GM19099 (cell line): ENCODE results near the gene FABP7.

Source experiments
- POLR2A ChIP-seq: IDR thresholded peaks from 3 replicates; pipeline ENCODE4 v1.6.1; 2011; ENCODE audit warnings: low read depth; ENCODE audit not compliant: insufficient read length; ENCODE audit errors: extremely low read depth

Gene FABP7

DNA sequence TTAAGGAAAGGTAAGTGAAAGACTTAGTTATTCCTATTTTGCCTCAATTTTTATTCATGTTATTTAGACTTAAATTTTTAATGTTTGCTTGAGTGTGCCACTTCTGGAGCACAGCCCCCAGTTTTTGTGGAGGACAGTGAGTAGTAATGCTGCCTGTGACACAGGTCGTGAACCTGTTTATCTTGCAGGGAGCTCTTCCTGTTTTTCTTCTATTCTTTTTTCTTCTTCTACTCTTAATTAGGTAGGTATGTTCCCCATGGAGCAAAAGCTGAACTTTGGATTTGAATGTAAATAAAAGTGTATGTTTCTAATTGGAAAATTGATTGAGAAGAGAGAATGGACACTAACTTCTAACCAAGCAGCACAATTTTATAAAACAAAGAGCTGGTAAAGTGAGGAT is 21.9 kb downstream of the FABP7 start:
- TF ChIP-seq POLR2A: no peak

DNA sequence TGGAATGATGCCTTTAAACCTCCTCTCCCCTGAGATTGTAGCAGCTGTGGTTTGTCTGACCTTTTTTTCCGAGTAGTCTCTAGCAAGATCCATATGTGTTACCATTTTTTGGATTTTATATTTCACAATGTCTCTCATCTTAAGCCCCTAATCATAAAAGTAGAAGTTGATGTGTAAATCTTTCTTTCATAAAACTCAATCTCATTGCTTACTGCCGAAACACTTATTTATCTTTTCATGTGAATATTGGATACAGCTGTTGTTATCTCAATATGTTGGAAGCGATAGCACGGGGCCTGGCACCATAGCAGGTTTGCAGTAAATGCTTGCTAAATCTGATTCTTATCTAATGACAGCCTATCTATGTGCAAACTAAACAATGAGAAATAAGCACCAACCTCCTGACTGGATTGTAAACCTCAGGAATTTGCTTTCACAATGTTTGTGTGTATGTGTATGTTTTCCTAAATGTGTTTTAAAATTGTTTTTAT is 23.7 kb downstream of the FABP7 start:
- TF ChIP-seq POLR2A: no peak

DNA sequence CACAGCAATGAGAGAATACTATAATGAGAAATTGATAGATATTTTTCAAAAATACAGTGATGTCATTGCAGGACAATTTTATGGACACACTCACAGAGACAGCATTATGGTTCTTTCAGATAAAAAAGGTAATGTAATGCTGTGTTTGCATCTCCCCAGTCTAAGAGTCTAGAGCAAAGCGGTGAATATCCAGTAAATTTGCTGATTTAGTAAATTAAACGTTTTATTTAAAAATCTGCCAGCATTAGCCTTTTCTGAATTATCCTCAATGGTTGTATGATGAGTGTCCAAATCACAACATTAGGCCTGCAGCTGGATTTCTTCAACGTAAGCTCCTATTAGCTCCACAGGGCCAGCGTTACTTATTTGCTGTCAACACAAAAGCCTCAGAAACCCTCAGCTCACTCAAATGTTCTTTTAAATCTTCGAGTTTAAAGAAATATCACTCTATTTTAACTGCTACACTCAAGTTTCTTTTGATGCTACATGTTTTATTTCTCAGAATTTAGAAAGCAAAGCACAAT is 25.5 kb downstream of the FABP7 start:
- TF ChIP-seq POLR2A: no peak

DNA sequence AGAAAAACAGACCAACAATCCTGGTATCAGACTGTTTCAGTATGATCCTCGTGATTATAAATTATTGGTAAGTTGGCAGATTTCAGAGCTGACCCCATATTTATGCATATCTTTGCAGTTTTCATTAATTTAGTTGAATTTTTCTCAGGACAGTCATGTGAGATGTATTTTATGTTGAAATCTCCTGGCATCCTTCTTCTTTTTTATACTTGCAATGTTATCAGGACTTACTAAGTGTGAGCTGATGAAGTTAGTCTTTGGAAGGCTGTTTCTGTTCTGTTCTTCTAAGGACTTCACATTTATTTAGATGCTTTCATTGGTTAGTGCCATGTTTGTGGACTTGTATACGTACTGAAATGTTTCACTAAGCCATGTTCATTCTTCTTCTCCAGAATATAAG is 26.8 kb downstream of the FABP7 start:
- no peak for TF ChIP-seq POLR2A

DNA sequence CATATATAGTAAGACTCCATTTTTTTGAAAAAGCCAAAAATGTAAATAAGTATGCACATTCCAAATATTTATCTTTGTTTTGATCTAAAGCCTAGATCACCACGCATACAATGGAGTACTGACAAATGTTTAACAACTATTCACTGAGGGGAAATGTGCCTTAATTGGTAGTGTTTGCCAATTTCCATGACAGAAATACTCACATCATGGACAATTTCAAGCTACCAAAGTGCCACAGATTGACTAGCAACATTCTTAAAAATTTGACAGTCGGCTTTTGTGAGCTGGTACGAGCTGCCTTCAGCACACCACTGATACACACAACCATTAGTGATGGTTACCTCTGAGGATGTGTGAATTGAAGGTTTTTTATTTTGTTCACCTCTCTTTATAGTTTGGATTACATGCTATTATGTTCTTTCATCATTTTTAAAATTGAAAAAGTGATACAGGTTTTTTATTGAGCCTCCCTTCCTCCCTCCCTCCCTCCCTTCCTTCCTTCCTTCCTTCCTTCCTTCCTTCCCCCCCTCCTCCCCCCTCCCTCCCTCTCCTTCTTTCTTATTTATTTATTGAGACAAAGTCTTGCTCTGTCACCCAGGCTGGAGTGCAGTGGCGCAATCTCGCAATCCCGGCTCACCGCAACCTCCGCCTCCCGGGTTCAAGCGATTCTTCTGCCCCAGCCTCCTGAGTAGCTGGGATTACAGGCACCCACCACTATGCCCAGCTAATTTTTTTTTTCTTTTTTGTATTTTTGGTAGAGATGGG is 28.8 kb downstream of the FABP7 start:
- no peak for TF ChIP-seq POLR2A

DNA sequence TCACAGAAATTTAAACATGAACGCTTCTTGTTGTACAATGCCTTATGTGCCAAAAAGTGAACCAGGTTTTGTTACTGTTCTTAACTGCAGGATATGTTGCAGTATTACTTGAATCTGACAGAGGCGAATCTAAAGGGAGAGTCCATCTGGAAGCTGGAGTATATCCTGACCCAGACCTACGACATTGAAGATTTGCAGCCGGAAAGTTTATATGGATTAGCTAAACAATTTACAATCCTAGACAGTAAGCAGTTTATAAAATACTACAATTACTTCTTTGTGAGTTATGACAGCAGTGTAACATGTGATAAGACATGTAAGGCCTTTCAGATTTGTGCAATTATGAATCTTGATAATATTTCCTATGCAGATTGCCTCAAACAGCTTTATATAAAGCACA is 29.5 kb downstream of the FABP7 start:
- no peak for TF ChIP-seq POLR2A

DNA sequence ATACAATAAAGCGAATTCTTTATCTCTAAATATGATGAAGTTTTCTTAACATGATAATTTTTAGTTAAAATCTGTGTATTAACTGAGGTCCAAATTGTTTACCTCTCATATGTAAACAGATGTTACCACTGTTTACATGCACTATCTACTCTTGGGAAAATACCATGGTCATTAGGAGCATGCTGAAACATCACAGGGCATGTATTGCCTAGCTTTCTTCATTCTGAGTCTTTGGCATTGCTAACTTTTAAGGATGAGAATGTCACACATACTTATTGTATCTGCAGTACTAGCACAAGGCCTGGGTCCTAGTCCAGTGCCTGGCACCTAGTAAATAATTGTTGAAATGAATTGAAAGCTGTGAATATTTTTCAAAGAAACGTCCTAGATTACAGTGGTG is 30.2 kb downstream of the FABP7 start:
- TF ChIP-seq POLR2A: no peak

DNA sequence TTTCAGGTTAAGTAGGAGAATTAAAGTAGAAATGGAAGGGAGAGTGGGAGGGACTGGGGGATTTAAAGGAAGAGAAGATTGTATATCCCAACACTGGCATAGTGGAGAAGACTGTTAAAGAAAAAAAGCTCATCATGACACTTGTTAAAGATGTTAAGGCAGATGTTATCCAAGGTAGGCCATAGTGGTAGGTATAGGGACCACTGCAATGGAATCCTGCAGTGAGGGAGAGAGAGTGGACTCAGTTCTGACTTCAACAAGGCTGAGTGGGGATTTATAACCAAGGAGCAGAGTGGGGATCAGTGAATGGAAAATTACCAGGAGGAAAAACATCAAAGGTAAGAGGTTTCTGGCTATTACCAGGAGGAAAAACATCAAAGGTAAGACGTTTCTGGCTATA is 30.7 kb downstream of the FABP7 start:
- TF ChIP-seq POLR2A: no peak

DNA sequence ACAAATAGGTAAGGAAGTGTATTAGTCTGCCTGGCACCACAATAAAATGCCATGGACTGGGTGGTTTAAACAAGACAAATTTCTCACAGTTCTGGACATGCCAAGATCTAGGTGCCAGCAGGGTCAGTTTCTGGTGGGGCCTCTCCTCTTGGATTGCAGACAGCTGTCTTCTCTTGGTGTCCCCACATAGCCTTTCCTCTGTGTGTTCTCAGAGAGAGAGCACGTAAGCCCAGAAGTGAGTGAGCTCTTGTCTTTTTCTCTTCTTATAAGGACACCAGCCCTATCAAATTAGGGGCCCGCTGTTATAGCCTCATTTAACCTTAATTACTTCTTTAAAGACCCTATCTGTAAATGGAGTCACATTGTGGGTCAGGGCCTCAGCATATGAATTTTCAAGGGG is 37.8 kb downstream of the FABP7 start:
- no peak for TF ChIP-seq POLR2A

DNA sequence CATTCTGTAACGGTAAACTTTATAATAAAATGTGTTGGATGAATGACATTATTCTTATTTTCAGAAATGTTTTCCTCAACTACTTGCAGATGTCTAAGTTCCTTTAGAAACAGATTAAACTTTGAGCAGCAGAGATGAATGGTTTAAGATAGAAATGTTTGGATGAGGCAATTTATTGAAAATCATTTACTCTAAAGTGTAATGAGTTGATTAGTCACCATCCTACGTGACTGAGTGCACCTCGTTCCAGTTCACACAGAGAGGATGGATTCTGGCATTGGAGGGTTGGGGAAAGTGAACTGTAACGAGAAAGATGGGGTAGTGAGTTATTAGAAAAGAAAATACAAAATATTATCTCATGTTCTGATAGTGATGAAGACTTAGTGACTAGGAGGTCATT is 38.2 kb downstream of the FABP7 start:
- no peak for TF ChIP-seq POLR2A

DNA sequence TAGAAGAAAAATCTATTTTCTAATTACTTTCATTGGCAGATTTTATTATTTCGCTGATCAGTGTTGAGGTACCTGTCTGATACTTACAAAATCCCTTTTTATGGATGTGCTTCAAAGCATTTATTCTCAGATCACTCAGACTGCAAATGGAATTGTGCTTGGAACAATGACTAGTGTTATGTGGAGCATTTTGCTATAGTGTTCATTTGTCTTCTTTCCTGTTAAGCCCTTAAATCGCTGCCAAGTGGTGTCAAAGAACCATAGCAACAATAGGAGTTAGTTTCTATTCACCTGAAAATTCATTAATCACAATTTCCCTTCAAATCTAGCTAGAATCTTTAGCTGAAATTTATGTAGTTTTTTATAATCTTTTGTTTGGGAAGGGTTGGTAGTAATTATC is 39.4 kb downstream of the FABP7 start:
- no peak for TF ChIP-seq POLR2A

DNA sequence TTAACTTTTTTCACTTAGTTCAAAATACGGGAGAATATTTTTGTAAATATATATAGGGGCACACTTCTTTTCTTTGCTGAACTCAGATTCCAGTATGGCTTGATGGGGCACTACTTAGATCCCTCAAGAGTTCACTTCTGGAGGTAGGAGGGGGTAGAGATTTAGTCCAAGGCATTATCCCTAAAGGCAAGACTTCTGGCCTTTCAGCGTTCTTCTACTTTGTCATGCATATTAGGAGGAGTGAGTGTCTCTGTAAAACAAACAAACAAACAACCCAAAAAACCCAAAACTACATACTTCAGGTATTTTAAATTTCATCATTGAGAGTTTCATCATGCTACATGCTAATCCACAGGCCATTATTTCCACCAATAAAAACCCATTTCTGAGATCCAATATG is 41.6 kb downstream of the FABP7 start:
- TF ChIP-seq POLR2A: no peak

DNA sequence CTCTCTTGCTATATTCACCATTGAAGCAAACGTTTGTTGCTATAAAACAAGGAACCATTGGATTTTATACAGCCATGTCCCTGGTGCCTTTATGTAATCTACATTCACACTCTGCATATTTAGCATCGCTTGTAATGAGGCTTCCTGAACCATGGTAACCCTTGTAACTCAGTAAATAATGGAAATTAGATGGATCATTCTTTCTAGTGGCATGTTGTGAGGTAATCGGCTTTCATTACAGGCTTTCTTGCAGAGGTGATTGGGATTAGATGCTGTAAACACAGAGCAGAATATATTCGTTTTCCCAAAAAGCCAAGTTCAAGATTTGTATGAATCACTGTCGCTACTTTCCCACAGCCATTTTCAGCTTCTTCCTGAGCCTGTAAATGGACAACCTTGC is 45.6 kb downstream of the FABP7 start:
- TF ChIP-seq POLR2A: no peak

DNA sequence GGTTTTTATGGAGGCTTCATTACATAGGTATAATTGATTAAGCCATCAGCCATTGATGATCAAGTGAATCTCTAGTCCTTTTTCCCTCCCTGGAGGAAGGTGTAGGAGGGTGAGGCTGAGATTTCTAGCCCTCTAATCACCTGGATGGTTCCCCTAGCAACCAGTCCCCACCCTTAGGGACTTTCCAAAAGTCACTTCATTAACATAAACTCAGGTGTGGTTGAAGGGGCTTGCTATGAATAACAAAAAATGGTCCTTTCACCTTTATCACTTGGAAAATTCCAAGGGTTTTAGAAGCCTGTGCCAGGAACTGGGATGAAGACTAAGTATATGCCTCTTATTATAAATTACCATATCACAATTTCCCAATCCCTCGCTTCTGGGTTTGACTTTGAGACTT is 49.9 kb downstream of the FABP7 start:
- no peak for TF ChIP-seq POLR2A

DNA sequence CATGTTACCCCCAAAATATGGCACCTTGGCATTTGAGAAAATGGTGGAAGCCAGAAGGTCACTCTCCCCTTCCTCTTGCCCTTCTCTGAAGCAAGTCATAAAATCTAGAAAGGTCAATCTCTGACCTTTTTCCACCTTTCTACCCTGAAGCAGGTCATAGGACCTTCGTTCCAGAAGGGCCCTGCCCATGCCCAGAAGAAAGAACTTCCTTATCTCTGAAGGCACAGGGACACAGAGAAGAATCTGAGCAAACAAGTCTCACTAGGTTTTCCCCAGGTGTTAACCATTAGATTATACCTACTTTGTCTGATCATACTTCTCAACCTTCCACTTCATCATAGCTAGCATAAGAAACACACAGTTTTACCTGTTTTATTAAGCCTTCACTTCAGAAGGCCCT is 52.0 kb downstream of the FABP7 start:
- TF ChIP-seq POLR2A: no peak

DNA sequence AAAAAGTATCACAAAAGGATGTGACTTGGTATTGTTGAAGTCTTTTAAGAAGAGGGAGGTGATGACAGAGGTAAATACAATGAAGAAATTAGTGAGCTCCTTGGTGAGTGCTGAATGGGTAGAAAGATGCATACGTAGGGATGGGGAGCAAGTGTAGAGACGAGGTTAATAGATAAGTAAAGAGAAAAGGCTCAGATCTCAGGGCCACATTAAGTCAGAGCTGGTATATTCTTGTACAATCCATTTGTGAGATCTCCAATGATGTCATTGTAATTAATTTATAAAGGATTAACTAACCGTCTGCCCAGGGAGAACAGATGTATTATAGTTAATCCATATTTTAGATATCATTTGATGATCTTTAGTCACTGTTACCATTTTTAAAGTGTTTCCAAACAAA is 52.9 kb downstream of the FABP7 start:
- no peak for TF ChIP-seq POLR2A
